HG03460 (cell line): ENCODE data around the gene TMEM145.
"Not testable (repeated sequence)": the region's sequence is repeated elsewhere in the genome, so short reads cannot be mapped to it uniquely, and the experiment has no call there.

ENCODE experiments used
- ATAC-seq: cut with Tn5 transposase; IDR thresholded peaks from one replicate; pipeline ENCODE4 v1.9.1; 2021; ENCODE audit not compliant: unreplicated experiment

TMEM145 gene

DNA sequence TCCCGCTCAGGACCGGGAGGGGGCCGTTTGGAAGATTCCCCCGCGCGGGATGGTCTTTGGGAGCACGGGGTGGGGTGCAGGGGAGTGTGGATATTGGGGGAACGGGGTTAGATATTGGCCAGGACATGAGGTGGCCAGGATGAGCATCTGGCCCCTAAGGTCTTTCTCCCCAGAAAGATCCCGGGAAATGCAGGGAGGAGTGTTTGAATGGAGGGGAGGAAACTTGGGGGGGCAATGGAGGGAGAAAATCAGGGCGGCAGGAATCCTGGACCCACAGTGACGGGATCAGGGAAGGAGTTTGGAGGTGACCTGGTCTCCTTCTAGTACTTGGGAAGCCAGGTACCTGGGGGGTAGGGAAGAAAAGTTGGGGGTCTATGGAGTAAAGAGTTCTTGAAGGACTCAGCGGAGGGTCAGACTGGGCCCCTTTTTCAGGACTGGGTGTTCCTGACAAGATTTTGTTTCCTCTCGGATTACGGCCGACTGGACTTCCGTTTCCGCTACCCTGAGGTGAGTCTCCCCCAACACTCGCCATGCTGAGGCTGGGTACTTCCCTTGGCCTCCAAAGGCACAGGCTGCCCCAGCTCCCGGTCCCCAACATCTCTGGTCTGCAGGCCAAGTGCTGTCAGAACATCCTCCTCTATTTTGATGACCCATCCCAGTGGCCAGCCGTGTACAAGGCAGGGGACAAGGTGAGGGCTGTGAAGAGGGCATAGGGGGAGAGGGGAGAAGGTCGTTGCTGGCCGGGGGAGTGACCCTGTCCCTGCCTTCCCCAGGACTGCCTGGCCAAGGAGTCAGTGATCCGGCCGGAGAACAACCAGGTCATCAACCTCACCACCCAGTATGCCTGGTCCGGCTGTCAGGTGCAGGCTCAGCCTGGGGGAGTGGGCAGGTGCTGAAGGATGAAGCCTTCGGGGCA, 989 bp downstream of the TMEM145 start:
- no peak for ATAC-seq

DNA sequence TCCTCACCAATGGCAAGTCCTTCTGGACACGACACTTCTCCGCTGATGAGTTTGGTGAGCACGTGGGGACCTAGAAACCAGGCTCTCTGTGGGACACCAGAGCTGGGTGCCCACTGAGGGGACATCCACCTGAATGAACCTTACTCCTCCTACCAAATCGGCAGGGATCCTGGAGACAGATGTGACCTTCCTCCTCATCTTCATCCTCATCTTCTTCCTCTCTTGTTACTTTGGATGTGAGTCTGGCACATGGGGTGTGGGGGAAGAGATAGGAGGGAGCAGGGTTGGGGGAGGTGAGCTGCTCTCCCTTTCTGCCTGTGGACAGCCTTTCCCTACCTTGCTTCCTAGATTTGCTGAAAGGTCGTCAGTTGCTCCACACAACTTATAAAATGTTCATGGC, 1.9 kb downstream of the TMEM145 start:
- no peak for ATAC-seq

DNA sequence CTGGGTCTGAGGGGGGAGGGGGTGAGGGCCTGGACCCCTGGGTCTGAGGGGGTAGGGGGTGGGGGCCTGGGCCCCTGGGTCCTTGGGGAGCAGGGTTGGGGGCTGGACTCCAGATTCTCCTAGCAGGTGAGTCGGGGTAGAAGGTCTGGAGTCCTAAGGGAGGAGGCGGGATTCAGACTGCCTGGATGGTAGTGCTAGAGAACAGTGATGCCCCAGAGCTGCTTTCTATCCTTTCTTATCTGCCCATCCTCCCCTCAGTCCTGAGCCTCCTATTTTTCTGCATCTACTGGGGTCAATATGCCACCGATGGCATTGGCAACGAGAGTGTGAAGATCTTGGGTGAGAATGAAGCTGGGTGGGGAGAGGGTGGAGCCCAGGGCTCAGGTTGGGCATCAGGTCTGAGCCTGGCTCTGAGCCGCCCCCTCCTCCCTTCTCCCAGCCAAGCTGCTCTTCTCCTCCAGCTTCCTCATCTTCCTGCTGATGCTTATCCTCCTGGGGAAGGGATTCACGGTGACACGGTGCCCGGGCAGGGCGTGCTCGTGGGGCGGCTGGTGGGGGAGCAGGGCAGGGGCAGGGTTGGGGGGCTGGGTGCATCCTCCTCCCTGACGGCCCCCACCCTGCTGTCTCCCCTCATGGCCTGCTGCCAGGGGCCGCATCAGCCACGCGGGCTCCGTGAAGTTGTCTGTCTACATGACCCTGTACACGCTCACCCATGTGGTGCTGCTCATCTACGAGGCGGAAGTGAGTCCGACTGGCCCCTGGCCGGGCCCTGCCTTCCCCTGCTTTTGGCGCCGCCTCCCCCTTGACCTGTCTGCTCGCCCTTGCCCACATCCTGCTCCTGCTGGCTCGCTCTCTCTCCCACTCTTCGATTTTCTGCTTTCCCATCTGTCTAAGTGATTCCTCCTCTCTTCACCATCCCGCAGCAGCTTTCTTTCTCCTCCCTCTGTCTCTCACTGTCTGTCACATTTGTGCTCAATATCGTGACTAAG, 3.4 kb downstream of the TMEM145 start:
- ATAC-seq, result no peak

DNA sequence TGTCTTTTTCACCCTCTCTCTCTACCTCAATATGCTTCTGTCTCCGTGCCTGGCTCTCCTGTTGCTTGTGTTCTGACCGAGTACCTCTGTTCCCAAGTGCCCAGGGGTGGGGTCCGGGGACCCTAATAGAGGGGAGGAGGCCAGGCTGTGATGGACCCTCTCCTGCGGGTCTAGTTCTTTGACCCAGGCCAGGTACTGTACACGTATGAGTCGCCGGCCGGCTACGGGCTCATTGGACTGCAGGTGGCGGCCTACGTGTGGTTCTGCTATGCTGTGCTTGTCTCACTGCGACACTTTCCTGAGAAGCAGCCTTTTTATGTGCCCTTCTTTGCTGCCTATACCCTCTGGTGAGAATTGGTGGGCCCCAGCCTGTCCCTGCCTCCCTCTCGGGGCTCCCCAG, 4.4 kb downstream of the TMEM145 start:
- no peak for ATAC-seq

DNA sequence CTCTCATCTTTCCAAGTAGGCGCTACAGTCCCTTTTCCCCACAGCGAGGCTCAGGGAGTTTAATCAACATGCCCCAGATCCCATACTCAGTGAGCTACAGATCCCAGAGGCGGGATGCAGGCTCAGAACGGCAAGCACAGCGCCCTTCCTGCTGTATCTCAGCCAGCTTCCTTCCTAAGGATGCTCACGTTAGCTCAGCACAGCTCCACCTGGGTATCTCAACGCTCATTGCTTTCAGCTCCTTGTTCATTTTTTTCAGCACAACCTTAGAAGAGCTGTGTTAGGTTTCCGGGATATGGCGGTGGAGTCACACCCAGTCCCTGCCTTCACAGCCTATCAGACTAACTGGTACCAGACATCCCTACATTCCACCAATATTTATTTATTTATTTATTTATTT, 9.2 kb downstream of the TMEM145 start:
- ATAC-seq, result no peak

DNA sequence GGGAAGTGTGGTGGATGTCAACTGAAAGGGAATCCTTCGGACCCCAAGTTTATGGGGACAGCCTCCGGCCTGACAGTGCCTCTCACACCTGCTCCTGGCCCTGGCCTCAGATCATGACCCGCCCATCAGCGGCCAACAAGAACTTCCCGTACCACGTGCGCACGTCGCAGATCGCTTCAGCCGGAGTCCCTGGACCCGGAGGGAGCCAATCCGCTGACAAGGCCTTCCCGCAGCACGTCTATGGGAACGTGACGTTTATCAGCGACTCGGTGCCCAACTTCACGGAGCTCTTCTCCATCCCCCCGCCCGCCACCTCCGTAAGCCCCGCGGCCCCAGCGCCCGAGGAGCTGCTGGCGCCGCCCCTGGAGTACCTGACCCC, 10.4 kb downstream of the TMEM145 start:
- no peak for ATAC-seq

DNA sequence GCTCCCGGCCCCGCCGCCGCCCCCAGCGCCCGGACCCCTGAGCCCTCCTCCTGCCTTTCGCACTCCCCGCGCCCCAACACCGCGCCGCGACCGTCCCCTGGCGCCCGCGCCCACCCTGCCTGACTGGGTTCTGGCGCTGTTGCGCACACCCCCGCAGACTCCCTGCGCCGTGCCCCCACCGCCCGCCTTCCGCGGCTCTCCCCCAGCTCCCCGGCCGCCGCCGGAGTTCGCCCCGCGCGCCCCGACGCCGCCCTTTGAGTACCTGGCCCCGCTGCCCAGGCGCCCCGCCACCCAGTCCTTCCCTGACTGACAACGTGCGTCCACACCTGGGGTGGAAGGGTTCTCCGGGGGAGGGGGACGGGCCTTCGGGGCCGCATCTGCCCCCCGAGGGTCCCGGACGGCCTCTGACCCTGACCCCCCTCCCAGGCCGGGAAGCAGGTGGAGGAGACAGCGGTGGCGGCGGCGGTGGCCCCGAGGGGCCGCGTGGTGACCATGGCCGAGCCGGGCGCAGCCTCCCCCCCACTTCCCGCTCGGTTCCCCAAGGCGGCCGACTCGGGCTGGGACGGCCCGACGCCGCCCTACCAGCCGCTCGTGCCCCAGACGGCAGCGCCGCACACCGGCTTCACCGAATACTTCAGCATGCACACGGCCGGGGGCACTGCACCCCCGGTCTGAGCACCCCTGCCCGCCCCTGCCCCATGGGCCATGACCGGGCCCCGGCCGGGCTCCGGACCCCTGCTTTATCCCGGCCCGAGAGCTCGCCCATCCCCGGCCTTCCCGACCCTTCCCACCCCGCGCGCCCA, 10.9 kb downstream of the TMEM145 start:
- ATAC-seq, result no peak

DNA sequence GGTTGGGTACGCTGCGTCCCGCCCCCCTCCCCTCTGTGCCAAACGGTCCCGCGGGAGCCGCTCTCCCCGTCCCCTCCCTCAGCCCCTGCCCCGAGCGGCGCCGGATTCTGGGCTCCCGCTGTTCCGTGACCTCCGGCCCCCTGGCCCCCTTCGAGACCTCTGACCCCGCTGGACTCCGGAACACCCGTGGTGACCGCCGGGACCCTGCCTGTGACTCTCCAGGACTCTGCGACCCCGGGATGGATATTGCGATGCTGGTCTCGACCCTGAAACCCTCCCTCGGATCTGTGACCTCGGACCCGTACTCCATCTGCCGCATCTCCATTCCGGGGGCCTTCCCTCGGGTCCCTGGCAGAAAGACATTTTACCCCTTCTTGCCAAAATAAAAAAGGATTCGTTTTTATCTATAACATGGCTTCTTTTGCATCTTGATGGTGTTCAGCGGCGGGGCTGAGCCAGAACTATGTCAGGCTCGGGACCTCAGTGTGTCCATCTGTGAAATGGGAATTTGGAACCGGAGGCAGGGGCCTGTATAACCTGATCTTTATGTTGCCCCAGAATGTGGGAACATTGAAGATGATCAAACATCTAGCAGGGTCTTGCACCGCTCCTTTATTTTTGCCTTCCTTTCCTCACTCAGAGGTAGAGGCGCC, 11.7 kb downstream of the TMEM145 start:
- no peak for ATAC-seq

DNA sequence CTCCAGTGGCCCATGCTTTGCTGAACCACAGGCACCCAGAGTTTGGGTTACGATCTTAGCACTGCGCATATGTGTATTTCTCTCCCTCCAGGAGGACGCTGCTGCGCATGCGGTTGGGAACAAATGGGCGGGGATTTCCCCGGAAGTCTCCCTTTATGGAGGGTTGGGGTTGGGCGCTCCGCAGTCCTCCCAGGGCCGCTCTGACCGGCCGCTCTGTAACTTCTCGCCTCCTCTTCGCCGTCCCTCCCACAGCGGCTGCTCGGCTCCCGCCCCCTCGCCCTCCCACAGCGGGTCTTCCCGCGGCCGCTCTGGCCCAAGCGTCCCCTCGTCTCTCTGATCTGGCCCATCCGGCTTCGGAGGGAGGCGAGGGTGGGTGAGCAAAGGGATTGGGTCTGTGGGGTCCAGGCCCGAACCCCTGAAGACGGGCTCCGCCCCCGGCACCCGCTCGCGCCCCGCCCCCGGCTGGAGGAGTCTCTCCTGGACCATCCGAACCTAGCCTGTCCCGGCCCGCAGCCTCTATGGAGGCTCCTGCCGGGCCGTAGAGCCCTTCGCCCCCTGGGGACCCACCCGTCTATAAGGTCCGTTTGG, 12.3 kb downstream of the TMEM145 start, which contains the start of gene MEGF8:
Gene MEGF8, plus strand, starts transcription at position 328 of the 588 bp plus-strand sequence. CDS start 609 bp downstream, outside the sequence.
- ATAC-seq, result peak; percentile 85

DNA sequence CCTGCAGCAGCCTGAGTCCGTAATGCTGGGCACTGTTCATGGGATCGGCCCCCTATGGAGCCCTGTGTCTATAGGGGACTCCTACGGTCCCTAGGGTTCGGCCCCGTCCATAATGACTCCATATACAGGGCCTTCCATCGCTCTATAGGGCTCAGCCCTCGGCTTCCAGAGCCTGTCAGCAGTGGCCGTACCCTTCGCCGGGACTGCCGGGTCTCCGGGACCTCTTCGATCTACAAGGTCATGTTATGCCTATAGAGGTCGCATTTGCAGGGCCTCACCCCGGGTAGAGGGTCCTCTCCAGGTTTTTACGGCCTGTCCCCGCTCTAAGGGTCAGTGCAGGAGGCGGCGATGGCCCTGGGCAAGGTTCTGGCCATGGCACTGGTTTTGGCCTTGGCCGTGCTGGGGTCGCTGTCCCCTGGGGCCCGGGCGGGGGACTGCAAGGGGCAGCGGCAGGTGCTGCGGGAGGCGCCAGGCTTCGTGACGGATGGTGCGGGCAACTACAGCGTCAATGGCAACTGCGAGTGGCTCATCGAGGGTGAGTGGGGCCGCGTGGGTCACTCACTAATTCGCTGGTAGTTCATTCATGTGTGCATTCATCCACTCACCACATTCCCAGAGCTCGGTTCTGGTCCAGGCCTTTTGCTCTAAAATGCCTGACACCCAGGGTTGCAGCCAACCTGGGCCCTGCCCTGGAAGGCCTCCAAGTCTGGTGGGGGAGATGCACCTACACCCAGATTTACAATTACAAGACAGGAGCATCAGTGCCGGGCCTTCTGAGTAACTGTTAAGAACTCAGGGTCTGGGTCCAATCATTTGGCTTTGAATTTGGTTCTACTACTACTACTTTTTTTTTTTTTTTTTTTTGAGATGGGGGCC, 13.0 kb downstream of the TMEM145 start:
- peak; percentile 9 for ATAC-seq

DNA sequence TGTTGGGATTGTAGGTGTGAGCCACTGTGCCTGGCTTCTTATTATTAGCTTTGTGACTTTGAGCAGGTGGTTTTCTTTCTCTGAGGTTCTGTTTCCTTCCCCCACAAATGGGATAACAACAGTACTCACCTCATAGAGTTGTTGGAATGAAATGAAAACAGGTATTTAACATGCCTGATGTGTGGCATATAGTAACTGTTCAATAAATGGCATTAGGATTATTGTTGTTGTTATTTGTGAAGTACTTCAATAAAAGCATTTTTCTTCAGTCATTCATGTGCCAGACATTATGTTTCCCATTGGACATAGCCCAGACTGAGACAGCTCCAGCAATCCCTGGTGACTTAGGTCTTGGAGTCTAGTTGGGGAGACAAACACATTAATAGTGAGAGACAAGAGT, 13.9 kb downstream of the TMEM145 start:
- ATAC-seq, result no peak

DNA sequence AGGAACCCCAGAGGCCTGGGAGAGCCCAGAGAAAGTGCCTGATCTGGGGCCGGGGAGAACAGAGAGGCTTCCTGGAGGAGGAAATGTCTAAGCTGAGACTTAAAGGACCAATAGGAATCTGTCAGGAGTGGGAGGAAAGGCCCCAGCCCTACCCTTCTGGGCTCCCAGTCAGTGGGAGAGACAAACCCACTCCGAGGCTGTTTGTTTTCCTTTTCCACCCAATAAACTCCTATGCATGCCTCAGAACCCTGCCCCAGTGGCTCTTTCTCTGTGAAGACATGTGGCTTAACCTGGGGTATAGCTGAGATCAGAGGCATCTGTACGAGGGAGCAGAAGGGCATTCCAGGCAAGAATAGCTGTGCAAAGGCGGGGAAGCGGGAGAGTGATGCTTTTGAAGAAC, 14.3 kb downstream of the TMEM145 start:
- ATAC-seq, result no peak

DNA sequence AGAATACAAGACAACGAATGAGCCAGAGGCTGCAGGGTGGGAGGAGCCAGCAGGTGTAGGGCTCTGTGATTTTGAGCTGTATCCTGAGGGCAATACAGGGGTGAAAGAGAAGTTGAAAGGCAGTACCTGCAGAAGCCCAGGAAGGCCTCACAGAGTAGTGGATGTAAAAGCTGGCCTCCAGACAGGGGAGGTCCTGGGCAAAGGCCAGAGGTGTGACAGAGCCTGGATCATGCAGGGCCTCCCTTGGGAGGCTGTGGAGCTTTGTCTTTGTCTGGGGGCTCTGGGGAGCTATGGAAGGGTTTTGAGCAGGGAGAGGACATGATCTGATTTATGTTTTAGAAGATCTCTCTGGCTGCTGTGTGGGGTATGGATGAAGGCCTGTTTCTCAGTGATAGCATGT, 15.0 kb downstream of the TMEM145 start:
- ATAC-seq, result no peak

DNA sequence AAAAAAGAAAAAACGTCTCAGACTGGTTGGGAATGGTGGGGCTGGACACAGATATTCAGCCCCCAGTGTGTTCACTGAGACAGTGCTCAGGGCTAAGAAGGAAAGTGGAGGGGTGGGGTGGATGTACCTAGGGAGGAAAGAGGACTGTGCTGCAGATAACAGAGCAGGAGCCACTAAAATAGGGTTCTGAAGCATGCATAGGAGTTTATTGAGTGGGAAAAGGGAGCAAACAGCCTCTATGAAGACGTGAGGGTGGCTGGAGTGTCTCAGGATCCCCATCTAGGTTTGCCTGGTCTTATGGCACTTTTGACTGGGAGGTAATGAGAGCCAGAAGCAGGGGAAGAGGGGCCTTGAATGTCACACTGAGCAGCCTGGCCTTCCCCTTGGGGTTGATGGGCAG, 15.7 kb downstream of the TMEM145 start:
- ATAC-seq, result no peak

DNA sequence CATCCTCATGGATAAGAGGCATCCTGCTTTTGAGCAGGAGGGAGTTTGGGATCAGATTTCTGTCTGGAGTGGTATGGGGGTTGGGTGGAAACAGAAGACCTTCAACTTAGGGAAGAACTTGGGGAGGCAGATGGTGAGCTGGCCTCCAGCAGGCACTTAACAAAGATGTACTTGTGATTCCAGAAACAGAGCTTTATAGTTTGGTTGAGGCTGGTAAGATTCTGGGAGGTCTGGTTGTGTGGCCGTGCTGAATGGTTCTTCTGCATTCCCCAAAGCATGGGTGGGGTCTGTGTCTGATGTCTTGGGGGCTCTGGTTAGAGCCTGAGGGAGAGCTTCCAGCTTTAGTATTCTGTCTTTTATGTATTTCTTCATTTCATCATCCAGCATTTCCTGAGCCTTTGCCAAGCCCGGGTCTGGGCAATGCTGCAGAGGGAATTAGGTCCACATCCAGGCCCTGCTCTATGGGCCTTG, 17.2 kb downstream of the TMEM145 start:
- no peak for ATAC-seq

DNA sequence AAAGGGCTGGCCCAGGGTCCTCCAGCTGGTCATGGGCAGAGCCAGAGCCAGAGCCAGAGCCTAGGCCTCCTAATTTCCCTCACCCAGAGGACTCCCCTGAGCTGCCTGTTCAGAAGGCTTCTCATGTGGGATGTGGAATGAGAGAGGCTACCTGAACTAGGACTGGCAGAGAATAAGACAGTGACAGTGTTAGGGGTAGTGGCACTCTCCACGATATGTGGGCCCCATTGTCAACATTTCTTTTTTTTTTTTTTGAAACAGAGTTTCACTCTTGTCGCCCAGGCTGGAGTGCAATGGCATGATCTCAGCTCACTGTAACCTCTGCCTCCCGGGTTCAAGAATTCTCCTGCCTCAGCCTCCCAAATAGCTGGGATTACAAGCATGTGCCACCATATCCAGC, 18.2 kb downstream of the TMEM145 start:
- ATAC-seq, result not testable (repeated sequence)

DNA sequence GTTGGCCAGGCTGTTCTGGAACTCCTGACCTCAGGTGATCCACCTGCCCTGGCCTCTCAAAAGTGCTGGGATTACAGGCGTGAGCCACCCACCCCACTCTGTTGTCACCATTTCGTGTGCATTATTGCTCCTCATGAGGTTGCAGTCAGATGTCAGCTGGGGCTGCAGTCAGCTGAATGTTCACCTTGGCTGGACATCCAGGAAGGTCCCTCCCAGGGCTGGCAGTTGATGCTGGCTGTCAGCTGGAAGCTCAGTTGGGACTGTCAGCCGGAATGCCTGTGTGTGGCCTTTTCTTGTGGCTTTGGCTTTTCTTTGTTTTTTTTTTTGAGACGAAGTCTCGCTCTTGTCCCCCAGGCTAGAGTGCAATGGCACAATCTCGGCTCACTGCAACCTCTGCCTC, 18.9 kb downstream of the TMEM145 start:
- ATAC-seq, result no peak

DNA sequence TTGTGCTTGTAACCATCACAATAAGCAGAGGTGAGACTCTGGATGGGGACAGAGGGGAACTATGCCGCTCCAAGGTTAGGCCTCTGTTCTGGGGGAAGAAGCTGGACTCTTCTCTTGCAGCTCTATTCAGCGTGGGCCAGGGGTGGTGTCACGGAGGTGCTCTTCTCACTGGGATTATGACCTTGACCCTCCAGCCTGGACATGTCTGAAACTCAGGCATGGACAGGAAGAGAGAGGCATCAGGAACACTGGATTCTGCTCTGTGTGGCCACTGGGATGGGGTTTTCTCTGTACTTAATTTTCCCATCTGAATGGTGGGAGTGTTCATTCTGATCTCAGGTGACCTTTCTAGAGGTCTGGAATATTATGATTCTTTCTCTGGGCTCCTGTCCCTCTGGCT, 19.9 kb downstream of the TMEM145 start:
- ATAC-seq, result no peak
